G401.6 (cell line): Measurements from ENCODE around the gene PFDN1.

Experiments used
- FAIRE-seq: peaks from 2 replicates; lab custom pipeline; 2012; peaks lifted over from hg19 to GRCh38; lab: Jason Lieb, UNC

The PFDN1 gene

DNA sequence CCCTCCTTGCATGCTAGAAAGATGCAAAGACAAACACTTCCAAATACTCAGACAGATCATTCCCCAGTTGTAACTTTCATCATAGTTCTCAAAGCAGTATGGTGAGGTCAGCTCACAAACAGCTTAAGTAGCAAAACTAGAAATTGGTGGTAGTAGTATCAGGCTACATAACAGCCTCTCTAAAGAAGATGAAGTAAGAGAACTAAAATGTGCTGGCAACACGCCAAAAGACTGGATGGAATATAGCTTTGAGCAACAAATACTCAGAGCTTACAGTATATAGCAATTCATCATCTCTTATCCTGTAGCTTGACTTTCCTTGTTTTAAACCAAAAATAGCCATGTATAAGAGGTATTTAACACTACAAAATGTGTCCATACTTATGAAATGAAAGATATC lies 7.5 kb downstream of the PFDN1 start:
- peak; percentile 82 for FAIRE-seq

DNA sequence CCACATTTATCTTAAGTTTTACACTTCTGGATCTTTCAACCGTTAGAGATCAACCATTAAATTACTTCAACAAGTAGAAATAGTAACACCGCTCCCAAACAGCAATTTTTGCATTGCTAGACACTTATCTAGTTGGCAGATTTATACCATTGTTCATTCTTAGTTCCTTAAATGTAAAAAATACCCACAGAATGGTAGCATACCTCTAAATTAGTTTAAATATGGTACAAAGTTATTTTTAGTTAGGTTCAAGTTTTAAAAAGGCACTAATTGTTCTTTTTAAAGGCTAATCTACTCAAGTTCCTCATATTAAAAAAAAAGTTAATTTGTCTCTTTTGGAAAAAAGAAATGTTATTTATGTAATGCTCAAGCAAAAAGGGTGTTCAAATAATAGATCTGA lies 8.1 kb downstream of the PFDN1 start:
- no peak for FAIRE-seq

DNA sequence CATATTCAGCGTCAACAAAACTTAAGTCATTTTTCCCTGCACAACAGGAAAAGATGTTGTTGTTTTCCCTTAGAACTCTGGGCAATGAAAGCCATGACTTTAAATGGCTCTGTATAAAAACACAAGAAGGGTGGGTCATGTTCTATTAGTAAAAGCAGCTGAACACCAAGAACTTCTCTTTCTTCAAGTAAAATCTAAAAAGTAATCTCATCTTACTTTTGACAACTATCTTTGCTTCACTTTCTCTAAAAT lies 9.1 kb downstream of the PFDN1 start:
- FAIRE-seq = peak; percentile 52

GRCh38 chr5:140293091-140293848 lies 9.6 kb downstream of the PFDN1 start:
- FAIRE-seq = no peak

- FAIRE-seq = peak; percentile 34
Observed at GRCh38 chr5:140292212-140293036, 10.5 kb downstream of the PFDN1 start.

- no peak for FAIRE-seq
Observed at GRCh38 chr5:140287801-140288521, 14.9 kb downstream of the PFDN1 start.

DNA sequence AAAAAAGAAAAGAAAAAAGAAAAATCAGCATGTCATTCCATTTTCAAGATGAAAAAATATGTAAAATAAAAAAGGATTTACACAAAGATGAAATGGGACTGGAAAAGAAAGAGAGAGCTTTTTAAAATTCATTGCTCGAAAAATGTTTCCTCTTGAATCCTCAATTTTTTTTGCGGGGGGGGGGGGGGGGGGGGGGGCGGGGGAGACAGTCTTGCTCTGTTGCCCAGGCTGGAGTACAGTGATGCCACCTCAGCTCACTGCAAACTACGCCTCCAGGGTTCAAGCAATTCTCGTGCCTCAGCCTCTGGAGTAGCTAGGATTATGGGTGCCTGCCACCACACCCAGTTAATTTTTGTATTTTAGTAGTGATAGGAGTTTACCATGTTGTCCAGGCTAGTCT lies 16.5 kb downstream of the PFDN1 start:
- FAIRE-seq = no peak

GRCh38 chr5:140284013-140284412 lies 18.9 kb downstream of the PFDN1 start:
- FAIRE-seq = no peak

GRCh38 chr5:140282266-140282665 lies 20.6 kb downstream of the PFDN1 start:
- FAIRE-seq = peak; percentile 79

- no peak for FAIRE-seq
Observed at GRCh38 chr5:140275837-140276236, 27.1 kb downstream of the PFDN1 start.

GRCh38 chr5:140273401-140273877 lies 29.5 kb downstream of the PFDN1 start:
- no peak for FAIRE-seq

DNA sequence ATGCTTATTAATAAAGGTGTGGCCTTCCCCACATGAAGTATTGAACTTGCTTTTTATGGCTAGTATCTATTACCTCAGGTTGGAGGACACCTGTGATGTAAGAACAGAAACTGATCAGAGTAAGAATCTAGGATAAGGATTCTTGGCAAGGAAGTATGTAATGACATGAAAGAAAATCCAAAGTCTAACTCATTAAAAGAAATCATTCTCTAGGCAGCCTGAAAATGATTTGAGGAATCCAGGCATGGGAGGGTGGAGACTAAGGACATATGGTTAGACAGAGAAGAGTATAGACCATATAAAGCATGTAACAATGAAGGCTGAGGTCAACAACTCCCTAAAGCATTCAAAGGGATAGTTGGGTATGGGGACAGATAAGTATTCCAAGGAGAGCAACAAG lies 32.9 kb downstream of the PFDN1 start:
- FAIRE-seq = no peak

- peak; percentile 63 for FAIRE-seq
Observed at GRCh38 chr5:140267559-140268018, 35.3 kb downstream of the PFDN1 start.

GRCh38 chr5:140267201-140267540 lies 35.7 kb downstream of the PFDN1 start:
- no peak for FAIRE-seq

- FAIRE-seq = no peak
Observed at GRCh38 chr5:140266471-140267200, 36.3 kb downstream of the PFDN1 start.

DNA sequence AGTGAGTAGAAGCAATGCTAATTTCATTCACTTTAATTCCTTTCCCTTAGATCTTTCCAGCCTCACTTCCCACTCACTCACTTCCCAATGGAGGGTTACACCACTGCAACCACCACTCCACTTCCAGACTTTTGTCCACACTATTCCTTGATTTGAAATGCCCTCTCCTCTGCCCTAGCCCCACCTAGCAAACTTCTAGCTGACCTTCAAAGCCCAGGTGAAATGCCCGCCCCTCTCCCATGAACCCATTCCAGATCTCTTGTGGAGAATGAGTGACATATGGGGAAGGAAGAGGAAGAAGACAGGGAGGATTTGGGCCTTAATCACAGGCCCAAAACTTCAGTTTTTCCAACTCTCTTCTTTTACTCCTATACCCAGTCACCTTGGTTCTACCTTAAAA lies 37.1 kb downstream of the PFDN1 start:
- FAIRE-seq = no peak

DNA sequence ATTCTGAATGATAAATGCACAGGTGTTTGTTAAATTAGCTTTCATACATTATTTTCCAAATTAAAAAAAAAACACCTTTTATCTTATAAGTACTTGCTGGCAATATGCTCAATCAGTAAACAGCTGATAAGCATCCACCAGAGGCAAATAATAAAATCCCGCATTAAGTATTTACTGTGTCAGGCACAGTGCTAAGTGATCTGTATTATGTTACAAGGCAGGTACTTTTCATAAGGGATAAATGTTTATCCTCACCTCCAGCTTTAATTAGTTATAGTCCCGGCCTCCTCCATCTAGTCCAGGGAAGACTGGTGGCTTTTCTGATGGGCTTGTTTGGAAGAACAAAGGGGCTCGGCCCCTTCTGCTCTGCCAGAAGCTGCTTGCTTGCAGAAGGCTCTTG lies 40.1 kb downstream of the PFDN1 start:
- no peak for FAIRE-seq

DNA sequence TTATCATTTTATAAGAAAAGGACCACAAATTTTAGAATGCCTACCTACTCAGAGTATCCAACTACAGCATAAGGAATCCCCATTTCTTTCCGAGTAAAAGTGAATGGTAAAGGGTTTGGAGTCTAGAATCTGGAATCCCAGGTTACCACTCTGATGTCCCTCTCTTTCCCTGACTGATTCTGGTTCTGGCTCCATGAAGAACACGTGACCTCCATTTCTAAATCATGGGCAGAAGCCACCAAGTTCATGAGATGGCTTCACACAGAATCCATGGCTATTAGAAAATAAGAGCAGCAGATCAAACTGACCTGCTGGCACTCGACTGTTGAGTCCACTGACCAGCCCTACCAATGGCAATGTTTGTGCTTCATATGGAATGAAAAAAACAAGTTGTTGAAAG lies 40.7 kb downstream of the PFDN1 start:
- FAIRE-seq = no peak

GRCh38 chr5:140261403-140262171 lies 41.3 kb downstream of the PFDN1 start:
- FAIRE-seq = no peak

DNA sequence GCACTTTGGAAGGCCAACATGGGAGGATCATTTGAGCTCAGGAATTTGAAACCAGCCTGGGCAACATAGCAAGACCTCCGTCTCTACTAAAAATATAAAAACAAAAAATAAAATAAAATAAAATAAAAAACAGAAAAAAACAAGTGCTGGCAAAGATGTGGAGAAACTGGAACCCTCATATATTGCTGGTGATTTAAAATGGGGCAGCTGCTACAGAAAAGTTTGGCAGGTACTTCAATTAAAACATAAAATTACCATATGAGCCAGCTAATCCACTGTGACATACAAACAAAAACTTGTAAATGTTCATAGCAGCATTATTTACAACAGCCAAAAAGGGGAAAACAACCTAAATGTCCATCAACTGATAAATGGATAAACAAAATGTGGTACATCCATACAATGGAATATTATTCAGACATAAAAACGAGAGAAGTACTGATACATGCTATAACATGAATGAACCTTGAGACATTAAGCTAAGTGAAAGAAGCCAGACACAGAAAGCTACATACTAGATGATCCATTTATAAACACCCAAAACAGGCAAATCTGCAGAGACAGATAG lies 42.7 kb downstream of the PFDN1 start:
- no peak for FAIRE-seq

DNA sequence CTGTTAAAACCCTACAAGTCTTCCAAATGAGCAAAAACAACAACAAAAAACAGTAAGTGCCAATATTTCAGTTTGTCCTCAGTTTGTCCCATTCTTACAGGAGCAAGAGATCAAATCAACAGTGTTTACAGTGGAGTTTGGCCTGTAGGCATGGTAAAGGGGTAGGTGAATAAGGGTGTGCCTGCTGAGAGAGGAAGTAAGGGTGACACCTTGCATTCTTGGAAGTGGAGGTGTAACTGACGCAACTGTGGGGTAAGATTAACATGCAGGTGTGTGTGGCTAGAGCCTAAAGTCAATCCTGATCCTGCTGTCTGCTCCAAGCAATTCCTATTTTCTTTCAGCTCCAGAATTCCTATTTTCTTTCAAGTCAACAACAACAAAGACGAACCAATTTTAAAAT lies 43.4 kb downstream of the PFDN1 start:
- no peak for FAIRE-seq
